Keratinocyte (primary cell): ENCODE measurements around the gene TRPM2. TPM values are rescaled to one million over a fixed set of nuclear protein-coding genes. Genes with fewer than 3 reads are reported as not detected.

Source experiments
- DNase-seq: peaks from one replicate; pipeline ENCODE4 v3.0.0-alpha.2; 2011; ENCODE audit warnings: low read depth, missing footprints, low spot score
- FAIRE-seq: peaks from 2 replicates; lab custom pipeline; 2011; peaks lifted over from hg19 to GRCh38; lab: Jason Lieb, UNC
- H2AFZ ChIP-seq: 2 replicates; pipeline ENCODE4 v1.6.0; 2012; ENCODE audit warnings: low read length, control low read depth, inconsistent platforms; ENCODE audit not compliant: control insufficient read depth
- H3K27ac ChIP-seq: 2 replicates; pipeline ENCODE4 v1.5.1; 2011; ENCODE audit warnings: low read length; ENCODE audit not compliant: control insufficient read depth, insufficient read depth
- H3K27me3 ChIP-seq: 3 replicates; pipeline ENCODE4 v1.6.0; 2011; ENCODE audit warnings: low read length; ENCODE audit not compliant: control insufficient read depth, insufficient read depth; ENCODE audit errors: extremely low read depth
- H3K36me3 ChIP-seq, 2 experiments: 2 replicates in 1 of 2; 3 replicates in 1 of 2; pipeline ENCODE4 v1.5.1; 2011; ENCODE audit warnings: low read length in 2 of 2, mild to moderate bottlenecking in 1 of 2; ENCODE audit not compliant: control insufficient read depth in 2 of 2, insufficient read depth in 2 of 2; ENCODE audit errors: extremely low read depth in 1 of 2
- H3K4me1 ChIP-seq: 3 replicates; pipeline ENCODE4 v1.5.1; 2011; ENCODE audit warnings: low read length; ENCODE audit not compliant: control insufficient read depth, insufficient read depth; ENCODE audit errors: extremely low read depth
- H3K4me2 ChIP-seq: 3 replicates; pipeline ENCODE4 v1.6.0; 2011; ENCODE audit warnings: low read depth, low read length; ENCODE audit not compliant: control insufficient read depth, insufficient read depth; ENCODE audit errors: extremely low read depth
- H3K4me3 ChIP-seq, 3 experiments: fragments of 200-600 bp in 1 of 3; sonication (generic) in 1 of 3; 2 replicates in 2 of 3; 3 replicates in 1 of 3; pipeline ENCODE4 v1.5.1; 2011 to 2016; ENCODE audit warnings: low read length in 3 of 3, mild to moderate bottlenecking in 3 of 3, control low read depth in 2 of 3, inconsistent platforms in 1 of 3, low read depth in 1 of 3, mixed read lengths in 1 of 3, mixed run types in 1 of 3, moderate library complexity in 1 of 3; ENCODE audit not compliant: control insufficient read depth in 2 of 3, insufficient read depth in 2 of 3; ENCODE audit errors: extremely low read depth in 1 of 3
- H3K79me2 ChIP-seq: 2 replicates; pipeline ENCODE4 v1.6.0; 2012; ENCODE audit warnings: low read length; ENCODE audit not compliant: control insufficient read depth, insufficient read depth
- H3K9ac ChIP-seq: 3 replicates; pipeline ENCODE4 v1.6.0; 2011; ENCODE audit warnings: low read length; ENCODE audit not compliant: control insufficient read depth, insufficient read depth; ENCODE audit errors: extremely low read depth
- H3K9me1 ChIP-seq: 3 replicates; pipeline ENCODE4 v1.6.0; 2011; ENCODE audit warnings: low read length; ENCODE audit not compliant: control insufficient read depth, insufficient read depth; ENCODE audit errors: extremely low read depth
- H3K9me3 ChIP-seq: 2 replicates; pipeline ENCODE4 v1.5.1; 2012; ENCODE audit warnings: low read depth, low read length; ENCODE audit not compliant: control insufficient read depth
- H4K20me1 ChIP-seq: 3 replicates; pipeline ENCODE4 v1.6.0; 2011; ENCODE audit warnings: low read length; ENCODE audit not compliant: control insufficient read depth, insufficient read depth; ENCODE audit errors: extremely low read depth
- EZH2 ChIP-seq: IDR thresholded peaks from one replicate; pipeline ENCODE4 v1.6.1; 2012; ENCODE audit warnings: inconsistent platforms, mild to moderate bottlenecking, low read length, moderate library complexity
- dilution Hi-C: fragments of 300-500 bp; cut with MboI; formaldehyde crosslinking; loops from one replicate; pipeline ENCODE4 v1.7.0; 2020; ENCODE audit warnings: low sequenced_read_pairs; ENCODE audit not compliant: extremely low pct_ligation_motif_present
- polyA plus RNA-seq, 5 experiments: library from polyadenylated mRNA; depleted of rRNA in 3 of 5; stranded (reverse) in 3 of 5; stranded (forward) in 1 of 5; unstranded in 1 of 5; fragments of >200 nt; gene quantifications; 1 replicate in 1 of 5; 2 replicates in 3 of 5; 3 replicates in 1 of 5; pipeline versions ENCODE4 v1.2.1 to v1.2.3, GENCODE V29; 2011 to 2012; ENCODE audit warnings: missing spikeins in 2 of 5, low read depth in 1 of 5, low replicate concordance in 1 of 5
- TF ChIP-seq, protein P1 (sequence below), 3 experiments: IDR thresholded peaks in 1 of 3; conservative IDR thresholded peaks in 1 of 3; optimal IDR thresholded peaks in 1 of 3; 2 replicates in 2 of 3; 3 replicates in 1 of 3; pipeline versions ENCODE3 to v1.5.1; 2011; ENCODE audit warnings: low read length in 3 of 3, mild to moderate bottlenecking in 3 of 3, moderate library complexity in 2 of 3, control low read depth in 1 of 3, inconsistent platforms in 1 of 3; ENCODE audit not compliant: insufficient read depth in 2 of 3; ENCODE audit errors: extremely low read depth in 1 of 3

Gene TRPM2
- polyA plus RNA-seq, 1 donor (not counting 4 experiments of a cell fraction or from before 2014, with no cell fraction given) = 0.31 TPM

DNA sequence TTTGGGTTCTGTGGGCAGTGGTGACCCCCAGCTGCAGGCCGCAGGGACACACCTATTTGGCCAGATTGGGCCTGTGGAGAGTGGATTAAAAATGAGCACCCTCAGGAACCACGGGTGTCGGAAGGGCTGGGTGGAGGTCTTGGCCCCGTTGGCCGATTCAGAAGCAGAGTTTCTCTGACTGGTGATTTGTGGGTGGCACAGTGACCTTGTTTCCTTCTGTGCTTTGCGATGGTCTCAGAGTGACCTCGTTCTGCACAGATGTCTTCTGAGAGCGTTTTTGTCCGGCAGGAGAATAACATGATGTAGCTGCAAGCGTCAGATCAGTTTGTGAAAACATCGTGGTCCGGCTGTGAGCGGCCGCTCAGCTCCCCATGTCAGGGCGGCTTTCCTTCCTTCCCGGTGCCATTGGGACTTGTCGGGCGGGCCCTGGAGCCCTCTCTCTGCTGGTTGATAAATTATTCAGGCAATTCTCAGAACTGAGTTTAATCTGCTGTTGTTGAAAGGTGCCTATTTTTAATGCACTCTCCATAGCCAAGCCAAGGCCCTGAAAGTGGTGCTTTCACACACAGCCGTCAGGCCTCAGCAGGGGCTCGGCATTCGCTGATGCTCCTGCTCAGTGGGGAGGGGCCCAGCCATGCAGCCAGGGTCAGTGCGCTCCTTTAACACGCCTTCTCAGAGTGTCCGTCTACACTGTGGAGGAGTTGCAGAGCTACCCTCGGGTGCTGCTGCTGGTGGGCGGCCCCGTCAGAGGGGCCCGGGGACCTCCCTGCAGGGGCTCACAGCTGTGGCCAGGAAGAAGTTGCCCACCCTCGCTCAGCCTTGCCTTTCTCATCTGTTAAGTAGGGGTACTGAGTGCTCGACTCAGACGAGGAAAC is 26.8 kb downstream of the TRPM2 start:
- Histone ChIP-seq H3K27ac (no peak overlapping the region), H2AFZ (no peak overlapping the region), H3K4me3 (no peak overlapping the region), H4K20me1 (no peaks in the 10 kb centered on the region), H3K27me3 (peaks cover 5% of the 10 kb centered on the region), H3K9me3 (no peaks in the 10 kb centered on the region), H3K9ac (no peak overlapping the region), H3K36me3 (no peaks in the 10 kb centered on the region), H3K4me2 (no peak overlapping the region), H3K79me2 (no peaks in the 10 kb centered on the region), H3K9me1 (no peaks in the 10 kb centered on the region), H3K4me1 (no peaks in the 10 kb centered on the region)
- FAIRE-seq = no peak
- no peak for TF ChIP-seq EZH2
- TF ChIP-seq, protein P1, sequence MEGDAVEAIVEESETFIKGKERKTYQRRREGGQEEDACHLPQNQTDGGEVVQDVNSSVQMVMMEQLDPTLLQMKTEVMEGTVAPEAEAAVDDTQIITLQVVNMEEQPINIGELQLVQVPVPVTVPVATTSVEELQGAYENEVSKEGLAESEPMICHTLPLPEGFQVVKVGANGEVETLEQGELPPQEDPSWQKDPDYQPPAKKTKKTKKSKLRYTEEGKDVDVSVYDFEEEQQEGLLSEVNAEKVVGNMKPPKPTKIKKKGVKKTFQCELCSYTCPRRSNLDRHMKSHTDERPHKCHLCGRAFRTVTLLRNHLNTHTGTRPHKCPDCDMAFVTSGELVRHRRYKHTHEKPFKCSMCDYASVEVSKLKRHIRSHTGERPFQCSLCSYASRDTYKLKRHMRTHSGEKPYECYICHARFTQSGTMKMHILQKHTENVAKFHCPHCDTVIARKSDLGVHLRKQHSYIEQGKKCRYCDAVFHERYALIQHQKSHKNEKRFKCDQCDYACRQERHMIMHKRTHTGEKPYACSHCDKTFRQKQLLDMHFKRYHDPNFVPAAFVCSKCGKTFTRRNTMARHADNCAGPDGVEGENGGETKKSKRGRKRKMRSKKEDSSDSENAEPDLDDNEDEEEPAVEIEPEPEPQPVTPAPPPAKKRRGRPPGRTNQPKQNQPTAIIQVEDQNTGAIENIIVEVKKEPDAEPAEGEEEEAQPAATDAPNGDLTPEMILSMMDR (optimal IDR thresholded peaks at IDR 0.05 in 1 of 3, IDR thresholded peaks at IDR 0.05 in 1 of 3, conservative IDR thresholded peaks at IDR 0.05 in 1 of 3; ENCODE audit: extremely low read depth in 1 of 3, insufficient read depth in 2 of 3, low read length in 3 of 3) = no peak
- dilution Hi-C loops = no loop called here
- no peak for DNase-seq

DNA sequence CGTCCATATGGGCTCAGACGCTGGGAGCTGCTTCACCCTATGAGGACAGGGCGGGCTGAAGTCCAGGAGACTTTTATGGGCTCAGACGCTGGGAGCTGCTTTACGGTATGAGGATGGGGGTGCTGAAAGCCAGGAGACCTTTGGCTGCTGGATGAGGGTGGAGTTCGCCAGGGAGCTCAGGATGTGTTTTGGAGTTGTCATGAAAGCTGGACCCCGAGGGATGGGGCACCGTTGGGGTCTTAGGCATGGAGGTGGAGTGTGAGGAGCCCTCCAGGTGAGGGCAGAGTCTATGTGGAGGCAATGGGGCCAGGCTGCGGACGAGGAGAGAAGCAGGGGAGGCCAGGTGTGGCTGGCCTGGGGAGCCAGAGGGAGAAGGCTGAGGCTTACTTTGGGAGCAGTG is 27.5 kb downstream of the TRPM2 start:
- no peaks in the 10 kb centered on the region for H3K9me1 ChIP-seq
- no peaks in the 10 kb centered on the region for H3K79me2 ChIP-seq
- no peaks in the 10 kb centered on the region for H3K9me3 ChIP-seq
- FAIRE-seq (no peak), DNase-seq (no peak)
- no peak overlapping the region for H3K9ac ChIP-seq
- H3K4me2 ChIP-seq = no peak overlapping the region
- H3K4me3 ChIP-seq = no peak overlapping the region
- TF ChIP-seq EZH2 = no peak
- TF ChIP-seq, protein P1 (optimal IDR thresholded peaks at IDR 0.05 in 1 of 3, IDR thresholded peaks at IDR 0.05 in 1 of 3, conservative IDR thresholded peaks at IDR 0.05 in 1 of 3; ENCODE audit: extremely low read depth in 1 of 3, insufficient read depth in 2 of 3, low read length in 3 of 3) = no peak
- no peak overlapping the region for H2AFZ ChIP-seq
- H4K20me1 ChIP-seq = no peaks in the 10 kb centered on the region
- peaks cover 5% of the 10 kb centered on the region for H3K27me3 ChIP-seq
- no peak overlapping the region for H3K27ac ChIP-seq
- no peaks in the 10 kb centered on the region for H3K36me3 ChIP-seq
- H3K4me1 ChIP-seq = no peaks in the 10 kb centered on the region
- dilution Hi-C loops = no loop called here
